HCT116 (cell line): ENCODE data around the gene UPK3A.

Experiments
- CTCF ChIP-seq, 3 experiments: fragments of 200-600 bp in 1 of 3; sonication (generic) in 1 of 3; IDR thresholded peaks in 2 of 3; conservative IDR thresholded peaks in 1 of 3; 2 replicates each; pipeline ENCODE4 v1.5.1; 2012 to 2017; ENCODE audit warnings: low read depth in 2 of 3, low read length in 2 of 3, antibody characterized with exemption in 1 of 3, borderline replicate concordance in 1 of 3, control low read depth in 1 of 3, mild to moderate bottlenecking in 1 of 3, mixed read lengths in 1 of 3, mixed run types in 1 of 3, moderate library complexity in 1 of 3; ENCODE audit not compliant: insufficient read depth in 1 of 3
- EGR1 ChIP-seq: IDR thresholded peaks from 2 replicates; pipeline ENCODE4 v1.6.1; 2012; ENCODE audit warnings: low read depth
- EZH2 ChIP-seq: fragments of 200-600 bp; sonication (generic); IDR thresholded peaks from 2 replicates; pipeline ENCODE4 v1.6.1; 2017; ENCODE audit warnings: antibody characterized with exemption, mixed run types
- EZH2phosphoT487 ChIP-seq: fragments of 200-600 bp; IDR thresholded peaks from 2 replicates; pipeline ENCODE4 v1.6.1; 2018; ENCODE audit warnings: antibody characterized with exemption, borderline replicate concordance
- FOSL1 ChIP-seq: IDR thresholded peaks from 2 replicates; pipeline ENCODE4 v1.6.1; 2012; ENCODE audit warnings: low read depth
- MAX ChIP-seq: IDR thresholded peaks from 2 replicates; pipeline ENCODE4 v1.6.1; 2012
- POLR2A ChIP-seq: IDR thresholded peaks from 2 replicates; pipeline ENCODE4 v1.7.0; 2011; ENCODE audit warnings: borderline replicate concordance; ENCODE audit not compliant: insufficient read depth, insufficient read length; ENCODE audit errors: extremely low read depth
- POLR2AphosphoS5 ChIP-seq: IDR thresholded peaks from 2 replicates; pipeline ENCODE4 v1.6.1; 2011; ENCODE audit warnings: mild to moderate bottlenecking, low read depth, low read length, moderate library complexity
- REST ChIP-seq: IDR thresholded peaks from 2 replicates; pipeline ENCODE4 v1.6.1; 2012; ENCODE audit warnings: low read depth
- SIN3A ChIP-seq: IDR thresholded peaks from 2 replicates; pipeline ENCODE4 v1.6.1; 2012; ENCODE audit warnings: low read depth
- SRF ChIP-seq: IDR thresholded peaks from 2 replicates; pipeline ENCODE4 v1.6.1; 2012; ENCODE audit warnings: low read depth
- YY1 ChIP-seq: IDR thresholded peaks from 2 replicates; pipeline ENCODE4 v1.6.1; 2011; ENCODE audit warnings: low read length, low read depth, moderate library complexity, mild to moderate bottlenecking; ENCODE audit not compliant: insufficient replicate concordance; ENCODE audit errors: extremely low read depth

GRCh38 chr22:45309422-45310227 is 24.9 kb downstream of the UPK3A start, which contains the start of gene FAM118A:
- TF ChIP-seq POLR2A (peak; percentile 88), POLR2AphosphoS5 (peak; percentile 89), SRF (no peak), CTCF (IDR thresholded peaks at IDR 0.05 in 2 of 3, conservative IDR thresholded peaks at IDR 0.05 in 1 of 3; ENCODE audit: borderline replicate concordance in 1 of 3, insufficient read depth in 1 of 3, low read depth in 2 of 3, low read length in 2 of 3) (no peak), EZH2phosphoT487 (no peak), YY1 (peak; percentile 24), REST (no peak), SIN3A (peak; percentile 79), EZH2 (no peak), EGR1 (peak; percentile 95), MAX (peak; percentile 79), FOSL1 (no peak)
